Keratinocyte (primary cell): ENCODE results near the gene MTUS2. TPM values are rescaled to one million over a fixed set of nuclear protein-coding genes. Genes with fewer than 3 reads are reported as not detected.

Source experiments
- DNase-seq: peaks from one replicate; pipeline ENCODE4 v3.0.0-alpha.2; 2011; ENCODE audit warnings: low read depth, missing footprints, low spot score
- FAIRE-seq: peaks from 2 replicates; lab custom pipeline; 2011; peaks lifted over from hg19 to GRCh38; lab: Jason Lieb, UNC
- H2AFZ ChIP-seq: 2 replicates; pipeline ENCODE4 v1.6.0; 2012; ENCODE audit warnings: low read length, control low read depth, inconsistent platforms; ENCODE audit not compliant: control insufficient read depth
- H3K27ac ChIP-seq: 2 replicates; pipeline ENCODE4 v1.5.1; 2011; ENCODE audit warnings: low read length; ENCODE audit not compliant: control insufficient read depth, insufficient read depth
- H3K27me3 ChIP-seq: 3 replicates; pipeline ENCODE4 v1.6.0; 2011; ENCODE audit warnings: low read length; ENCODE audit not compliant: control insufficient read depth, insufficient read depth; ENCODE audit errors: extremely low read depth
- H3K36me3 ChIP-seq, 2 experiments: 2 replicates in 1 of 2; 3 replicates in 1 of 2; pipeline ENCODE4 v1.5.1; 2011; ENCODE audit warnings: low read length in 2 of 2, mild to moderate bottlenecking in 1 of 2; ENCODE audit not compliant: control insufficient read depth in 2 of 2, insufficient read depth in 2 of 2; ENCODE audit errors: extremely low read depth in 1 of 2
- H3K4me1 ChIP-seq: 3 replicates; pipeline ENCODE4 v1.5.1; 2011; ENCODE audit warnings: low read length; ENCODE audit not compliant: control insufficient read depth, insufficient read depth; ENCODE audit errors: extremely low read depth
- H3K4me2 ChIP-seq: 3 replicates; pipeline ENCODE4 v1.6.0; 2011; ENCODE audit warnings: low read depth, low read length; ENCODE audit not compliant: control insufficient read depth, insufficient read depth; ENCODE audit errors: extremely low read depth
- H3K4me3 ChIP-seq, 3 experiments: fragments of 200-600 bp in 1 of 3; sonication (generic) in 1 of 3; 2 replicates in 2 of 3; 3 replicates in 1 of 3; pipeline ENCODE4 v1.5.1; 2011 to 2016; ENCODE audit warnings: low read length in 3 of 3, mild to moderate bottlenecking in 3 of 3, control low read depth in 2 of 3, inconsistent platforms in 1 of 3, low read depth in 1 of 3, mixed read lengths in 1 of 3, mixed run types in 1 of 3, moderate library complexity in 1 of 3; ENCODE audit not compliant: control insufficient read depth in 2 of 3, insufficient read depth in 2 of 3; ENCODE audit errors: extremely low read depth in 1 of 3
- H3K79me2 ChIP-seq: 2 replicates; pipeline ENCODE4 v1.6.0; 2012; ENCODE audit warnings: low read length; ENCODE audit not compliant: control insufficient read depth, insufficient read depth
- H3K9ac ChIP-seq: 3 replicates; pipeline ENCODE4 v1.6.0; 2011; ENCODE audit warnings: low read length; ENCODE audit not compliant: control insufficient read depth, insufficient read depth; ENCODE audit errors: extremely low read depth
- H3K9me1 ChIP-seq: 3 replicates; pipeline ENCODE4 v1.6.0; 2011; ENCODE audit warnings: low read length; ENCODE audit not compliant: control insufficient read depth, insufficient read depth; ENCODE audit errors: extremely low read depth
- H3K9me3 ChIP-seq: 2 replicates; pipeline ENCODE4 v1.5.1; 2012; ENCODE audit warnings: low read depth, low read length; ENCODE audit not compliant: control insufficient read depth
- H4K20me1 ChIP-seq: 3 replicates; pipeline ENCODE4 v1.6.0; 2011; ENCODE audit warnings: low read length; ENCODE audit not compliant: control insufficient read depth, insufficient read depth; ENCODE audit errors: extremely low read depth
- CTCF ChIP-seq, 3 experiments: IDR thresholded peaks in 1 of 3; conservative IDR thresholded peaks in 1 of 3; optimal IDR thresholded peaks in 1 of 3; 2 replicates in 2 of 3; 3 replicates in 1 of 3; pipeline versions ENCODE3 to v1.5.1; 2011; ENCODE audit warnings: low read length in 3 of 3, mild to moderate bottlenecking in 3 of 3, moderate library complexity in 2 of 3, control low read depth in 1 of 3, inconsistent platforms in 1 of 3; ENCODE audit not compliant: insufficient read depth in 2 of 3; ENCODE audit errors: extremely low read depth in 1 of 3
- EZH2 ChIP-seq: IDR thresholded peaks from one replicate; pipeline ENCODE4 v1.6.1; 2012; ENCODE audit warnings: inconsistent platforms, mild to moderate bottlenecking, low read length, moderate library complexity
- dilution Hi-C: fragments of 300-500 bp; cut with MboI; formaldehyde crosslinking; loops from one replicate; pipeline ENCODE4 v1.7.0; 2020; ENCODE audit warnings: low sequenced_read_pairs; ENCODE audit not compliant: extremely low pct_ligation_motif_present
- polyA plus RNA-seq, 5 experiments: library from polyadenylated mRNA; depleted of rRNA in 3 of 5; stranded (reverse) in 3 of 5; stranded (forward) in 1 of 5; unstranded in 1 of 5; fragments of >200 nt; gene quantifications; 1 replicate in 1 of 5; 2 replicates in 3 of 5; 3 replicates in 1 of 5; pipeline versions ENCODE4 v1.2.1 to v1.2.3, GENCODE V29; 2011 to 2012; ENCODE audit warnings: missing spikeins in 2 of 5, low read depth in 1 of 5, low replicate concordance in 1 of 5

The MTUS2 gene
- polyA plus RNA-seq, 1 donor (not counting 4 experiments of a cell fraction or from before 2014, with no cell fraction given), result 0.17 TPM

- no peaks in the 10 kb centered on the region for H4K20me1 ChIP-seq
- dilution Hi-C loops, result loop anchor here (25.0 kb wide), 1 partner anchor 106 kb away; no protein-coding TSS in a partner anchor
- no peaks in the 10 kb centered on the region for H3K9me1 ChIP-seq
- peaks cover 2% of the 10 kb centered on the region for H3K27me3 ChIP-seq
- TF ChIP-seq EZH2 (no peak), CTCF (optimal IDR thresholded peaks at IDR 0.05 in 1 of 3, IDR thresholded peaks at IDR 0.05 in 1 of 3, conservative IDR thresholded peaks at IDR 0.05 in 1 of 3; ENCODE audit: extremely low read depth in 1 of 3, insufficient read depth in 2 of 3, low read length in 3 of 3) (no peak)
- H3K9me3 ChIP-seq, result no peaks in the 10 kb centered on the region
- no peaks in the 10 kb centered on the region for H3K36me3 ChIP-seq
- H3K79me2 ChIP-seq, result no peaks in the 10 kb centered on the region
- FAIRE-seq (no peak), DNase-seq (no peak)
- no peak overlapping the region for H3K4me2 ChIP-seq
- no peaks in the 10 kb centered on the region for H3K4me1 ChIP-seq
- no peak overlapping the region for H3K27ac ChIP-seq
- no peak overlapping the region for H2AFZ ChIP-seq
- H3K4me3 ChIP-seq, result no peak overlapping the region
- H3K9ac ChIP-seq, result no peak overlapping the region
Observed at GRCh38 chr13:28792992-28793391, 27.1 kb upstream of the MTUS2 start.

- peaks cover 2% of the 10 kb centered on the region for H3K27me3 ChIP-seq
- FAIRE-seq, result no peak
- H2AFZ ChIP-seq, result no peak overlapping the region
- no peak overlapping the region for H3K9ac ChIP-seq
- TF ChIP-seq CTCF (optimal IDR thresholded peaks at IDR 0.05 in 1 of 3, IDR thresholded peaks at IDR 0.05 in 1 of 3, conservative IDR thresholded peaks at IDR 0.05 in 1 of 3; ENCODE audit: extremely low read depth in 1 of 3, insufficient read depth in 2 of 3, low read length in 3 of 3) (no peak), EZH2 (no peak)
- dilution Hi-C loops, result loop anchor here (25.0 kb wide), 1 partner anchor 107 kb away; no protein-coding TSS in a partner anchor
- no peak overlapping the region for H3K27ac ChIP-seq
- H3K9me3 ChIP-seq, result no peaks in the 10 kb centered on the region
- no peaks in the 10 kb centered on the region for H3K4me1 ChIP-seq
- no peak overlapping the region for H3K4me3 ChIP-seq
- H3K36me3 ChIP-seq, result no peaks in the 10 kb centered on the region
- H3K4me2 ChIP-seq, result no peak overlapping the region
- H3K9me1 ChIP-seq, result no peaks in the 10 kb centered on the region
- DNase-seq, result no peak
- no peaks in the 10 kb centered on the region for H4K20me1 ChIP-seq
- H3K79me2 ChIP-seq, result no peaks in the 10 kb centered on the region
Observed at GRCh38 chr13:28794396-28794795, 25.7 kb upstream of the MTUS2 start.
